A549 (cell line): Measurements from ENCODE around the gene SPTBN4.

Source experiments
- CHD4 ChIP-seq: fragments of 200-600 bp; sonication (generic); IDR thresholded peaks from 2 replicates; pipeline ENCODE4 v1.6.1; 2016; ENCODE audit warnings: antibody characterized with exemption, mild to moderate bottlenecking, borderline replicate concordance
- CTCF ChIP-seq: fragments of >200 bp; sonication (Bioruptor Twin); formaldehyde crosslinking; IDR thresholded peaks from 3 replicates; pipeline ENCODE4 v1.5.1; 2016
- MYC ChIP-seq: IDR thresholded peaks from 2 replicates; pipeline ENCODE4 v1.6.1; 2012; ENCODE audit warnings: mild to moderate bottlenecking, inconsistent platforms, low read length, improper control_type of control experiment, borderline replicate concordance
- NPAS2 ChIP-seq: fragments of 250-450 bp; sonication (Bioruptor Pico); IDR thresholded peaks from 2 replicates; pipeline ENCODE4 v1.8.0; 2022; ENCODE audit warnings: mild to moderate bottlenecking, moderate library complexity, borderline replicate concordance
- NR3C1 ChIP-seq: fragments of >200 bp; sonication (Bioruptor Twin); formaldehyde crosslinking; IDR thresholded peaks from 3 replicates; pipeline ENCODE4 v1.6.1; 2017
- PHF8 ChIP-seq: fragments of 200-600 bp; sonication (generic); IDR thresholded peaks from 2 replicates; pipeline ENCODE4 v1.6.1; 2016; ENCODE audit warnings: low read depth, mild to moderate bottlenecking, antibody characterized with exemption, moderate library complexity, borderline replicate concordance
- POLR2A ChIP-seq: IDR thresholded peaks from 2 replicates; pipeline ENCODE4 v1.6.1; 2012; ENCODE audit warnings: mild to moderate bottlenecking, low read length
- RCOR1 ChIP-seq: fragments of 150-350 bp; IDR thresholded peaks from 2 replicates; pipeline ENCODE4 v1.6.1; 2014; ENCODE audit warnings: antibody characterized with exemption, low read length, low read depth
- SMC3 ChIP-seq: fragments of >200 bp; sonication (Bioruptor Twin); formaldehyde crosslinking; IDR thresholded peaks from 3 replicates; pipeline ENCODE4 v1.6.1; 2018; ENCODE audit warnings: inconsistent platforms
- USF2 ChIP-seq: fragments of 450-650 bp; IDR thresholded peaks from 2 replicates; pipeline ENCODE4 v1.6.1; 2014; ENCODE audit warnings: antibody characterized with exemption

GRCh38 chr19:40524655-40525054 lies 57.9 kb downstream of the SPTBN4 start:
- TF ChIP-seq CTCF (no peak), SMC3 (no peak), NR3C1 (no peak), USF2 (no peak), PHF8 (no peak), POLR2A (no peak), CHD4 (no peak), RCOR1 (no peak), NPAS2 (no peak), MYC (no peak)
